Tibial nerve (tissue), 4 donors: ENCODE data around the gene RAB3GAP2. TPM values are rescaled to one million over a fixed set of nuclear protein-coding genes. Genes with fewer than 3 reads are reported as not detected.
"Not testable (repeated sequence)": the region's sequence is repeated elsewhere in the genome, so short reads cannot be mapped to it uniquely, and the experiment has no call there.

Experiments used
- DNase-seq, 2 donors: peaks; one replicate each; pipeline ENCODE4 v3.0.0-alpha.2; 2019; ENCODE audit warnings: low spot score in 2 of 2
- H3K27ac ChIP-seq, 4 donors: fragments of 200-600 bp; sonication (generic) in 3 of 4; one replicate each; pipeline ENCODE4 v1.5.1; 2017 to 2019; ENCODE audit warnings: mild to moderate bottlenecking in 1 of 4
- H3K27me3 ChIP-seq, 2 donors: fragments of 200-600 bp; sonication (generic) in 1 of 2; one replicate each; pipeline versions ENCODE4 v1.5.1 to v1.6.0; 2017 to 2019
- H3K36me3 ChIP-seq, 3 donors: fragments of 200-600 bp; sonication (generic); one replicate each; pipeline ENCODE4 v1.5.1; 2018 to 2019
- H3K4me1 ChIP-seq, 4 donors: fragments of 200-600 bp; sonication (generic) in 3 of 4; one replicate each; pipeline ENCODE4 v1.5.1; 2017 to 2019
- H3K4me3 ChIP-seq, 4 donors: fragments of 200-600 bp; sonication (generic) in 3 of 4; one replicate each; pipeline ENCODE4 v1.5.1; 2017 to 2019; ENCODE audit warnings: mild to moderate bottlenecking in 1 of 4, moderate library complexity in 1 of 4
- H3K9me3 ChIP-seq, 4 donors: fragments of 200-600 bp; sonication (generic) in 3 of 4; one replicate each; pipeline ENCODE4 v1.5.1; 2017 to 2019
- CTCF ChIP-seq, 5 experiments: fragments of 200-600 bp in 3 of 5; fragments of 450-650 bp in 2 of 5; sonication (generic) in 3 of 5; IDR thresholded peaks; one replicate each; pipeline ENCODE4 v1.5.1; 2016 to 2019; ENCODE audit warnings: antibody characterized with exemption in 5 of 5, mild to moderate bottlenecking in 3 of 5, moderate library complexity in 2 of 5
- EP300 ChIP-seq, 2 donors: sonication (generic); formaldehyde crosslinking; IDR thresholded peaks; one replicate each; pipeline ENCODE4 v1.6.1; 2017; ENCODE audit warnings: antibody characterized with exemption in 2 of 2, mild to moderate bottlenecking in 1 of 2
- POLR2A ChIP-seq, 2 donors: fragments of 450-650 bp; IDR thresholded peaks; one replicate each; pipeline ENCODE4 v1.6.1; 2017; ENCODE audit warnings: antibody characterized with exemption in 2 of 2, mild to moderate bottlenecking in 2 of 2, moderate library complexity in 2 of 2
- WGBS, 2 donors: methylation state at CpG; one replicate each; pipeline ENCODE4 v1.1.5; 2018; 5-methylcytosine and 5-hydroxymethylcytosine counted together
- total RNA-seq, 4 donors: library from RNA; depleted of rRNA; stranded (reverse); fragments of >200 nt; gene quantifications; one replicate each; pipeline ENCODE4 v1.1.0, GENCODE V29; 2016

Gene RAB3GAP2
- total RNA-seq, 4 donors from 2014 or later = 30.6 to 36.8 (median 31.2) TPM

DNA sequence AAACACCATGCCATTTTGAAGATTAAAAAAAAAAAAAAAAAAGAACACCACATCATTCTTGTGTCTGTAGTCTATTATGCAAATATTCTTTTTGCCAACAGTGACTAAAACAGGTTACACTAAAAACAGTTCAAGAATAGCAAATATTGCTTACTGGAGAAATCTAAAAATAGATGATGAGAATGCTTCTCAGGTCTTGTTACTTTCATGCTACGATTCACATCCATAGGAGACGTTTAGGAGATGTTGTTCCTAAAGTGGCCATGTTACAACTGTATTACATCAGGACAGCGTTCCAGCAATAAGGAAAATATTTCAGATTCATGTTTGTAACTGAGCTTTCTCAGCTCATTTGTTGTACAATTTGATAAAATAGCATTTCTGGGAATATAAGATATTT is 32.3 kb downstream of the RAB3GAP2 start:
- Histone ChIP-seq H3K27ac (no peak overlapping the region), H3K9me3 (peaks cover 0 to 6% (median 0%) of the 10 kb centered on the region in 4 donors), H3K36me3 (no peaks in the 10 kb centered on the region), H3K4me3 (no peak overlapping the region), H3K27me3 (no peaks in the 10 kb centered on the region), H3K4me1 (peaks cover 0 to 39% (median 0%) of the 10 kb centered on the region in 4 donors)
- no peak for DNase-seq
- 85% methylated on average over 3 of the region's 3 CpGs for WGBS, 2 donors
- TF ChIP-seq POLR2A (IDR thresholded peaks at IDR 0.05) (no peak), EP300 (IDR thresholded peaks at IDR 0.05) (no peak), CTCF (IDR thresholded peaks at IDR 0.05) (no peak)

GRCh38 chr1:220239213-220239612 is 33.0 kb downstream of the RAB3GAP2 start:
- 97 to 98% methylated on average over 5 of the region's 5 CpGs for WGBS, 2 donors
- no peak for TF ChIP-seq CTCF (IDR thresholded peaks at IDR 0.05)
- no peak for TF ChIP-seq POLR2A (IDR thresholded peaks at IDR 0.05)
- TF ChIP-seq EP300 (IDR thresholded peaks at IDR 0.05) = no peak
- H3K4me1 ChIP-seq = peaks cover 0 to 42% (median 0%) of the 10 kb centered on the region in 4 donors

GRCh38 chr1:220236278-220236677 is 36.0 kb downstream of the RAB3GAP2 start:
- Histone ChIP-seq H3K4me1 (peaks cover 0 to 30% (median 0%) of the 10 kb centered on the region in 4 donors), H3K36me3 (peaks cover 0 to 12% (median 0%) of the 10 kb centered on the region in 3 donors)
- not testable (repeated sequence) for H3K27me3 ChIP-seq, DNase-seq, H3K4me3 ChIP-seq, H3K27ac ChIP-seq, H3K9me3 ChIP-seq
- 96 to 98% methylated on average over 9 of the region's 9 CpGs for WGBS, 2 donors

More at GRCh38 chr1:220239213-220239612, 33.0 kb downstream of the RAB3GAP2 start:
- Histone ChIP-seq H3K36me3 (no peaks in the 10 kb centered on the region), H3K4me3 (no peak overlapping the region), H3K27me3 (no peaks in the 10 kb centered on the region), H3K27ac (no peak overlapping the region), H3K9me3 (no peaks in the 10 kb centered on the region)
- no peak for DNase-seq

DNA sequence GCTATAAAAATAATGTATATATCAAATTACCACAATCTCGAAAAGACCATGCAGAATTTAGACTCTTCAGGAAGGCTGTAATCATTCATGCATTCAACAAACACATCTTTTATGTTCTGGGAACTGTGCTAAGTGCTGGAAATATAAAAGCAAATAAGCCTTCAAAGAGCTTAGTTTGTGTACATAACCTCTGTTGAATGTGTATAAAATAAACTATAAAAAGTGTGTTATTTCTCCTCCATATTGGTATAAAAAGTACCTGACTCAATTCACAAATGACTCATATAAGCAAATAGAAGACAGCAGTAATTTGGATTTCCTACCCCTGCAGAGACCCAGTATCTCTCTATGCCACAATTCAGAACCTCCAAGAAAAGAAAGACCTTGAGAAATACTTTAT is 36.8 kb downstream of the RAB3GAP2 start:
- 31 to 37% methylated on average over 1 of the region's 1 CpG for WGBS, 2 donors
- Histone ChIP-seq H3K4me3 (no peak overlapping the region), H3K27ac (no peak overlapping the region), H3K9me3 (no peaks in the 10 kb centered on the region), H3K27me3 (no peaks in the 10 kb centered on the region), H3K4me1 (peaks cover 0 to 22% (median 0%) of the 10 kb centered on the region in 4 donors), H3K36me3 (peaks cover 0 to 12% (median 0%) of the 10 kb centered on the region in 3 donors)
- DNase-seq = no peak
- TF ChIP-seq CTCF (IDR thresholded peaks at IDR 0.05) = no peak
- no peak for TF ChIP-seq POLR2A (IDR thresholded peaks at IDR 0.05)
- TF ChIP-seq EP300 (IDR thresholded peaks at IDR 0.05) = no peak

GRCh38 chr1:220233927-220234326 is 38.3 kb downstream of the RAB3GAP2 start:
- H3K4me3 ChIP-seq = no peak overlapping the region
- no peak for TF ChIP-seq POLR2A (IDR thresholded peaks at IDR 0.05)
- no peak for TF ChIP-seq EP300 (IDR thresholded peaks at IDR 0.05)
- TF ChIP-seq CTCF (IDR thresholded peaks at IDR 0.05) = no peak
- H3K36me3 ChIP-seq = peaks cover 0 to 17% (median 0%) of the 10 kb centered on the region in 3 donors
- DNase-seq = no peak
- H3K27me3 ChIP-seq = no peaks in the 10 kb centered on the region
- H3K4me1 ChIP-seq = peaks cover 0 to 19% (median 0%) of the 10 kb centered on the region in 4 donors
- no peaks in the 10 kb centered on the region for H3K9me3 ChIP-seq
- WGBS, 2 donors = 98 to 100% methylated on average over 3 of the region's 3 CpGs
- no peak overlapping the region for H3K27ac ChIP-seq

- peaks cover 0 to 38% (median 7%) of the 10 kb centered on the region in 4 donors for H3K4me1 ChIP-seq
- no peaks in the 10 kb centered on the region for H3K27me3 ChIP-seq
- TF ChIP-seq EP300 (IDR thresholded peaks at IDR 0.05) (no peak), POLR2A (IDR thresholded peaks at IDR 0.05) (no peak), CTCF (IDR thresholded peaks at IDR 0.05) (no peak)
- 76 to 85% methylated on average over 2 of the region's 2 CpGs for WGBS, 2 donors
- no peaks in the 10 kb centered on the region for H3K9me3 ChIP-seq
- H3K36me3 ChIP-seq = peaks cover 0 to 17% (median 0%) of the 10 kb centered on the region in 3 donors
- H3K4me3 ChIP-seq = no peak overlapping the region
- no peak for DNase-seq
- no peak overlapping the region for H3K27ac ChIP-seq
These were observed 42.5 kb downstream of the RAB3GAP2 start for GRCh38 chr1:220229771-220230170.
